GM18499 (cell line): ENCODE measurements around the gene PKIG.
"Not testable (repeated sequence)": the region's sequence is repeated elsewhere in the genome, so short reads cannot be mapped to it uniquely, and the experiment has no call there.

Source experiments
- ATAC-seq: cut with Tn5 transposase; IDR thresholded peaks from one replicate; pipeline ENCODE4 v1.9.1; 2021; ENCODE audit warnings: moderate number of reproducible peaks; ENCODE audit not compliant: insufficient read depth, unreplicated experiment

Gene PKIG

DNA sequence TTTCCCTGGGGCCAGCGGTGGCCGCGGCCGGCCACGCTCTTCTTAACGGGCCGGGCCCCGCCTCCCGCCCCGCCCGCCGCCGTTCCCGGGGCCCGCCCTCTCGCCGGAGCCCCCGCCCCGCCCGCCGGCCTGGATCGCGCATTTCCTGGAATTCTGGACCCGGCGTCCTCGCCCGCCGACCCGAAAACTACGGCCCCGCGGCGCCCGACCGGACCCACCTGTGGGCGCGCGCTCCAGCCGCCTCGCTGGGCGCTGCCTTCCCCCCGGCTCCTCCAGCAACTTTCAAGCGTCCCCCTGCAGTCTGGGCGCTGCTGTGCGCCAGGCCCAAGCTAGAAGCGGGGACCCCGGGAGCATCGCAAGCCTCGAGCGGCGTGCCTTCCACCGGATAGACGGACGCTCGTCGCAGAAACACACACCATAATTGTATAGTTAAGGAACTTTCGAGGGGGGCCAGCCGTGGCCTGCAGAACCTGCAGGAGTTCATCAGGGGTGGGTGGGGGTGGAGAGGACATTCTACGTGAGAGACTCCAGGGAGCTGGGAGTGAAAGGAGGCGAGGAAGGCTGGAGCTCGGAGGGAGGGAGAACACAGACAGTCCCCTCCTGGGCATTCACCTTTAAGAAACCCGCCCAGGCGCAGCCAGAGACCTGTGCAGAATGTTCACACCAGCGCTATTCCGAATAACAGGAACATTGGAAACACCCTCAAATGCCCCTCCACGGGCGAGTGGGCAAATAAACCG lies 69.5 kb downstream of the PKIG start, which contains the start of gene ADA:
Gene ADA (minus strand): TSS at position 16 of the 740 bp plus-strand sequence. CDS start 92 bp downstream, outside the sequence.
- ATAC-seq = no peak

DNA sequence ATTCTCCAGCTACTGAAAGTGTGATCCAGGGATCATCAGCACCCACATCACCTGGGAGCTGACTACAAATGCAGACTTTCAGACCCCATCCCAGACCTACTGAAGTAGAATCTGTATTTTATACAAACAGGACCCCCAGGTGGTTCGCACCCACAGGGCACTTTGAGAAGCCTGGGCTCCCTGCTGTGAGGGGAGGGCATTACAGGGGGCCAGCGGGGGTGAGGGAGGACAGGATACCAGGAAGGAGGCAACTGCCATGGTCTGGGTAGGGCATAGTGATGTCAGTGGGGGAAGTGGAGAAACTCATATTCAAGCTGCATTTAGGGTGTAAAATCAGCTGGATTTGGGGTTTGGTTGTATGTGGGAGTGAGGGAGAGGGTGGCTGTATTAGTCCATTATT lies 71.2 kb downstream of the PKIG start:
- no peak for ATAC-seq

DNA sequence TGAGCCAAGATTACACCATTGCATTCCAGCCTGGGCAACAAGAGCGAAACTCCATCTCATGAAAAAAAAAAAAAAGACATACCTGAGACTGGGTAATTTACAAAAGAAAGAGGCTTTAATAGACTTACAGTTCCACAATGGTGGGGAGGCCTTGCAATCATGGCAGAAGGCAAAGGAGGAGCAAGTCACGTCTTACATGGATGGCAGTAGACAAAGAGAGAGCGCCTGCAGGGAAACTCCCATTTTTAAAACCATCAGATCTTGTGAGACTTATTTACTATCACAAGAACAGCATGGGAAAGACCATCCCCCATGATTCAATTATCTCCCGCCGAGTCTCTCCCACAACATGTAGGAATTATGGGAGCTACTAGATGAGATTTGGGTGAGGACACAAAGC lies 71.8 kb downstream of the PKIG start:
- not testable (repeated sequence) for ATAC-seq

DNA sequence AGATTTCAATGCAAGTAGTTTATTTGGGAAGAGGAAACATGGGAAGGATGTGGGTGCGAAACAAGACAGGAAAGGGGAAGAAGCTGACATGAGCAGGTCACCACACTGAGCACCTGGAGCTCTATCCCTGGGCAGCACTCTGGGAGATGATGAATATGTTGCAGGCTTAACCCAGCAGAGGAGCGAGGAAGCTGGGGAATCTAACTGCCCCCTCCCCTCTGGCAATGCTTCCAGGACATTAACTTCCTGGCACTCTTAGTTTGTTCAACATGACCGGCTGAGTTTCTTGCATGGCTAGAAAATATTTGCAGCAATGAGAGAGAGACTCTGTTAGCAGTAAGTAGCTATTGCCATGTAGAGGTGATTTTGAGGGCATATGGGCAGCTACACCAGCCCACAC lies 74.1 kb downstream of the PKIG start:
- no peak for ATAC-seq

DNA sequence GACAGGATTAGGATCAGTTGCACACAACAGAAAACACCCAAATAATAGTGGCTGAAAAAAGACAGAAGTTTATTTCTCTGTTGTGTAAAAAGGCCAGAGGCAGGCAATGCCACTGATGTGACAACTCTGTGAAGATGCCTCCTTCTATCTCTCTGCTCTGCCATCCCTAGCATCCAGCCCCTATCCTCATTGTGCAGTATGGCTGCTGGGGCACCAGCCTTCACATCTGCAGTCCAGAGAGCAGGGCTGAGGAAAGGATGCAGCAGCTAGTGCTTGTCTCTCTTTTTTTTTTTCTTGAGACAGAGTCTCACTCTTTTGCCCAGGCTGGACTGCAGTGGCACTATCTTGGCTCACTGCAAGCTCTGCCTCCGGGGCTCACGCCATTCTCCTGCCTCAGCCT lies 75.5 kb downstream of the PKIG start:
- ATAC-seq = no peak

DNA sequence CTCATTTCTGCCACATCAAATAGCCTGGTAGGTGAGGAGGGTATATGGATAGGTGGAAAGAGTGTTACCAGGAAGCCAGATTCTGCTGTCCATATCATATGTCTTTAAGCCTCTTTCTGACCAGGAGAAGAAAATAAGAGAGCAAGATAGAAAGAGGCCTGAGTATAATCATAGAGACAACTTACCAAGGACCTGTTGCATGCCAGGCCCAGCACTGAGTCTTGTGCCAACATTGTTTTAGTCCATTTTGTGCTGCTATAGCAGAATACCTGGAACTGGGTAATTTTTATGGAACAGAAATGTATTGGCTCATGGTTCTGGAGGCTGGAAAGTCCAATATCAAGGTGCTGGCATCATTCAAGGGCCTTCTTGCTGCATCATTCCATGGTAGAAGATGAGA lies 76.4 kb downstream of the PKIG start:
- ATAC-seq = no peak

DNA sequence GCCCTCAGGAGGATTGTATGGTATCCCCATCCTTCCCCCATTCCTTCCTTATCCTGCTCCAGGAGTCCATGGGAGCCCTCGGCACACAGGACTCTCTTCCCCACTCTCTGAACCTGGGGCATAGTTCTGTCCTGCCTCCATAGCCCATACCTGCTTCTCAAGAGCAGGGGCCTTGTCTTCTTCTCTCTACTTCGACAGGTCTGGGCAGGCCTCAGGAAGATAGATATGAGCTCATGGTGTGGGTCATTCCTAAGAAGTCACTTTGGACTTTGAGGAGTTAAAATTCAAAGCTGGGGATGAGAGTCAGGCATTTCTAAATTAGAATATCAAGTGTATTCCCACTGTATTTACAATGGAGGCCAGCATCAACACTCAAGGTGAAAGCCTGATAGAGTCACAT lies 77.6 kb downstream of the PKIG start:
- no peak for ATAC-seq

DNA sequence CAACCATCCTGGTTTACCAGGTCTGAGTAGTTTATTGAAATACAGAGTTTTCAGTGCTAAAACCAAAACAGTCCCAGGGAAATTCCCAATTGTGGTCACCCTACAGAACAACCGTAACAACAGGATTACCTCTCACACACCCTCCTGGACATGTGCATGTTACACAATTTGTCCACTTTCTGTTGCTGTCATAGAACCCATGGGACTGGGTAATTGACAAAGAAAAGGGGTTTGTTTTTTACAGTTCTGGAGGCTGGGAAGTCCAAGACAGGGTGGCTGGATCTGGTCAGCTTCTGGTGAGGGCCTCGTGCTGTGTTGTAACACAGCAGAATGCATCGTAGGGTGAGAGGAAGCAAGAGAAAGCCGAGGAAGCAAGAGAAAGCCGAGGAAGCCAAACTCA lies 78.2 kb downstream of the PKIG start:
- ATAC-seq = no peak

DNA sequence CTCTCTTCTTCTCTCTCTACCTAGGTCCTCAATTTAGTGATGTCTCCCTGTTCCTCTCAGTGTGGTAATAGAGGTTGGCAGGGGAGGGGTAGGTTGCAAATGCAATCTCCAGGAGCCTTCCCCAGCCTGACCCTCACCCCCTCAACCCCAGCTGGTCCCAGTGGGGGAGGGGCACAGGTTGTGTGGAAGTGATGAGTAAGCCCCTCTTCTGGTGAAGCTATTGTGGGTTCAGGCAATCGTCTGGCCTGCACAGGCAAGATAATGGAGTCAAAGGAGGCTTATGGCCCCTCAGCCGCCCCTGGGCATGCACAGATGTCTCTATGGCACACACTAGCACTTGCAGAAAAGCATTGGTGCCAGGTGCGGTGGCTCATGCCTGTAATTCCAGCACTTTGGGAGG lies 79.9 kb downstream of the PKIG start:
- ATAC-seq = no peak

DNA sequence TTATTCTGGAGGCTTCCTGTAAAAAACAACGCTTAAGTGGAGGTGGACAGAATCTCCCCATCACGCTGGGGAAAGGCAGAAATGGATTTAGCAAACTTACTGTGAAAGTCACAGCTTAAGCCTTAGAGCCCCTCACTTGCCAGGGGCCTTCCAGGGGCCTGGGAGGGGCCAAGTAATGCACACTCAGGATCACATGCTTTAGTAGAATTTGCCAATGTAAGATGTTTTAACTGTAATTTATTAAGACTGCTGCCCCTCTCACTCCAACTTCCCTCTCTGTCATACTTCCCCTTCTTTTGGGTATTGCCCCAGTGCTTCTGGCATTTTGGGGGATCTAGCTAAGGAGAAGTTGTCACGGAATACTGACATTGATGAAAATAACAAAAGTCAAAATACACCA lies 81.8 kb downstream of the PKIG start:
- no peak for ATAC-seq

DNA sequence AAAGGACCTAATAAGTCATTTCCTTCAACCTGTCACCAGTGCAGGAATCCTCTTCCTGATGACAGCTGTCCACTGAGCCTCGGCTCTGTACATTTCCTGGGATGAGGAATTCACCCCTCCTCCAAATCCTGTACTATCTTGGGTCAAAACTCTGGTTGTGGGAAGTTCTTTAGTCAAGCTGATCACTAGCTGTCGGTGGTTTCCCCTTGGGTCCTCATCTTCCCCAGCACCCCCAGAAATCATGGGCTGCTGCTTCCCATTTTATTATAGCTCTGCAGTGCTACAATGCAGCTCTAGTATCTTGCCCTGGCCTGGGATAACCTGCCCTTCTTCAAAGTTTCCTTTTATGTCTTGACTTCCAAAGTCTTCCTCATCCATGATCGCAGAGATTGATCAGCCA lies 83.7 kb downstream of the PKIG start:
- ATAC-seq = no peak
